ENCODE data around the gene ZNRF3.

Gene ZNRF3

GRCh38 chr22:28956506-28956905, 73.1 kb downstream of the ZNRF3 start:
- no peak for DNase-seq

- no peak for DNase-seq
Measured at GRCh38 chr22:28958611-28959010, 75.2 kb downstream of the ZNRF3 start.

GRCh38 chr22:28962042-28962554, 78.7 kb downstream of the ZNRF3 start:
- DNase-seq, result no peak

- peak; percentile 28 for DNase-seq
Measured at GRCh38 chr22:28963362-28963761, 80.0 kb downstream of the ZNRF3 start.

GRCh38 chr22:28967163-28967665, 83.8 kb downstream of the ZNRF3 start:
- no peak for DNase-seq

- DNase-seq, result no peak
Measured at GRCh38 chr22:28967969-28968368, 84.6 kb downstream of the ZNRF3 start.

GRCh38 chr22:28969401-28970168, 86.2 kb downstream of the ZNRF3 start:
- DNase-seq, result no peak

GRCh38 chr22:28973352-28973751, 90.0 kb downstream of the ZNRF3 start:
- no peak for DNase-seq

- no peak for DNase-seq
Measured at GRCh38 chr22:28977060-28977459, 93.7 kb downstream of the ZNRF3 start.

GRCh38 chr22:28977481-28977971, 94.2 kb downstream of the ZNRF3 start:
- DNase-seq, result no peak

GRCh38 chr22:28978158-28978557, 94.8 kb downstream of the ZNRF3 start:
- no peak for DNase-seq

- no peak for DNase-seq
Measured at GRCh38 chr22:28978863-28979796, 95.8 kb downstream of the ZNRF3 start.

GRCh38 chr22:28980326-28980725, 97.0 kb downstream of the ZNRF3 start:
- DNase-seq, result no peak

GRCh38 chr22:28981818-28982499, 98.6 kb downstream of the ZNRF3 start:
- no peak for DNase-seq

GRCh38 chr22:28983190-28983589, 99.8 kb downstream of the ZNRF3 start:
- DNase-seq, result peak; percentile 26

GRCh38 chr22:28983788-28984441, 100.5 kb downstream of the ZNRF3 start:
- no peak for DNase-seq

GRCh38 chr22:28984482-28985158, 101.2 kb downstream of the ZNRF3 start:
- DNase-seq, result no peak

GRCh38 chr22:28985581-28986290, 102.4 kb downstream of the ZNRF3 start:
- DNase-seq, result no peak

GRCh38 chr22:28986366-28986765, 103.0 kb downstream of the ZNRF3 start:
- no peak for DNase-seq

GRCh38 chr22:28988457-28988856, 105.1 kb downstream of the ZNRF3 start:
- DNase-seq, result no peak

GRCh38 chr22:28989035-28989464, 105.7 kb downstream of the ZNRF3 start:
- DNase-seq, result no peak

Measured in NCI-H526 treated with DMSO at 0.1 percent for 48 hours (cell line).